Posterior vena cava (tissue), 2 donors: ENCODE data around the gene ZNRF3. TPM values are rescaled to one million over a fixed set of nuclear protein-coding genes. Genes with fewer than 3 reads are reported as not detected.
"Not testable (repeated sequence)": the region's sequence is repeated elsewhere in the genome, so short reads cannot be mapped to it uniquely, and the experiment has no call there.

ENCODE experiments used
- DNase-seq: peaks from one replicate; pipeline ENCODE4 v3.0.0-alpha.2; 2020; ENCODE audit warnings: low spot score
- intact Hi-C, 2 donors: fragments of 100-400 bp; cut with DNase I; formaldehyde crosslinking; loops; one replicate each; pipeline versions ENCODE4 v1.14.1 to v1.14.2; 2022 to 2023
- total RNA-seq, 2 donors: library from RNA; stranded (reverse); fragmentation: NEBNext Ultra II Directional; extraction: Animal tissue kit (Norgen Biotek cat#: 25700); gene quantifications; one replicate each; pipeline ENCODE4 v1.2.1, GENCODE V29; 2021
- donor health status: DM: yes; HTN: yes; CAD: no.
- donor health status: DM: yes; HTN: yes; CAD: no.

ZNRF3 gene
- total RNA-seq, 2 donors from 2014 or later, result 7.5 to 8.5 TPM

DNA sequence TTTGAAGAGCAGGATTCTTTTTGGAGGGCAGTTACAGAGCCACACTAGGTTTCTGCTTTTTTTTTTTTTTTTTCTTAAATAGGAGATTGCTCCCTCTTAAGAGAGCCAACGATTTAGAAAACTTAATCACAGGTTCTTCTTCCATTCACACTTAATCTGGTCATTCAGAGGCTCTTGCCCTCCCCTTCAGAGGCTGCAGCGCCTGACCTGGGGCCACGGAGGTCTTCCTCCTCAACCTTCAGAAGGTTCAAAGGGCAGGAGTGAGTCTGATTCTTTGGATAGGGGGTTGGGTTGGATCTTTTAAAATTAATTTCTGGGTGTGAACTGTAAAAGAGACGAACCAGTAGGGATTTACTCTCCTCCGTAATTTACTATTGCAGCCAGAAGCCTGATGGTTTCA, 57.1 kb downstream of the ZNRF3 start:
- no peak for DNase-seq
- intact Hi-C loops, result no loop called here

DNA sequence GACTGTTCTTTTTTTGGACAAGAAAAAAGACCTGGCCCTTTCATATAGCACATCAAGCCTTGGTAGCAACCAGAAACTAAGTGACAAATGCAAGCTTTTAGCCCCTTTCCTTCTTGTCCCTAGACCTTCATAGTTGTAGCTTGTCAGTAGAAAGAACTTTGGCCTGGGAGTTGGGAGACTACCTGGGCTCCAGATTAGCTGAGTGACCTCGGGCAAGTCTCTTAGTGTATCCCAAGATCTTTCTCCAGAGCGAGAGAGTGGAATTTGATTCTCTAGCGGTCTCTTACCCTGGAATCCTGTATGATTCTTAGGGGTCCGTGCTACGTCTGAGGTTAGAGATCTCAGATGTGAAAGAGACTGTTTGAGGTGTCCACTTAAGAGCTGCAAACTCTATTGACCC, 59.0 kb downstream of the ZNRF3 start:
- no peak for DNase-seq
- intact Hi-C loops, result no loop called here

DNA sequence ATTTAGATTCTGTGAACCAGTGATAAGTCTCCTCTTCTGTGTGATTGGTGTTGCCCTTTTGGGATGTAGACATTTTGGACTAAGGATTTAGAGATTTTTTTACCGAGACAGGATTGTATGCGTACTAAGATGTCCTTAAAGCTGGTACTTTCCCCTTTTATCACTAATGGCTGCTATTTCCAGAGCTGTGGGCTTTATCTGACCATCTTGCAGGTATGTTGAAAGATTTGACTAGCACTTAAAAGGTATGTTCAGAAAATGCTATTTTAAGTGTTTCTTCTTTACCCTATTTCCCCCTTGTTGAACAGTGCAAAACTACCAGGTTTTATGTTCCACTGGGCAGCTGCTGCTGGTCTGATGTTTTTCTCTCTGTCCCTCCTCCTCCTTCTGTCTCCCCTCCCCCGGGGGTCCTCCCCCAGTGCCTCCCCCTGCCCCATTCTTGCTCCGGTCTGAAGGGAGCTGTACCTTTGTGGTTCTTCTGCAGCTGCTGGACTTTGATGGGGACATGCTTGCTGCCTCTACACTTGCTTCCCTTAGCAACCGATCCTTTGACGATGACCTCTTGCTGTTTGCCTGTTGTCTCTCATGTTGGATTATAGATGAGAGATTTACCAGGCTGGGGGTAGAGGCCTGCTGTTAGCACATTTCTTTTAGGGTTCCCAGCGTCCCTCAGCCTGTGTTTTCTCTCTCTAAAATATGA, 59.6 kb downstream of the ZNRF3 start:
- intact Hi-C loops, result no loop called here
- no peak for DNase-seq

DNA sequence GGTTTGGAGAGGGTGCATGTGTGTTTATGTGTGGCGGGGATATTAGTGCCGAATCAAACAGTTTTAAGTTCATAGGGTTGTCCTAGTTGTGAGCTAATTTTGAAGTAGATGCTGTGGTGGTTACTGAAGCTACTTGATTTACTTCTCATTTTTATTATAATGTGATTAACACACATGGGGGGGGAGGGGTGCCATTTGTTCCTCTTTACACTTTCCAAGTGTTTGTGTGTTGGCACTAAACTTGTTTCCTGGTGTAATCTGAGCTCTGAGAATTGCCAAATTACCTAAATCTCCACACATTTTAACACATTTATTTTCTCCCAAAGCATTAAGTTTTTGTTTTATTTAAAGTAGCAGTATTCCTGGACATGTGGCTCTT, 60.1 kb downstream of the ZNRF3 start:
- DNase-seq, result no peak
- intact Hi-C loops, result no loop called here

DNA sequence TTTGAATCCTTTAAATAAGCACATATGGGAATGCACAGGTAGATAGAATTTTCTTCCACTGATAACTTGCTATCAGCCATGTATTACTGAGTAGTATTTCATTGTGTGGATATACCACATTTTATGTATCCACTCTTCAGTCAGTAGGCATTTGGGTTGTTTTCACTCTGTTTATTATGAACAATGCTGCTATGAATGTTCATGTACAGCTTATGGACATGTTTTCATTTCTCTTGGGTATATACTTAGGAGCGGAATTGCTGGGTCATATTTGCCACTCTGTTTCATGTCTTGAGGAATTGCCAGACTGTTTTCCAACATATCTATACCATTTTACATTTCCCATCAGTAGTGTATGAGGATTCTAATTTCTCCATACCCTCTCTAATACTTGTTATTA, 63.8 kb downstream of the ZNRF3 start:
- no peak for DNase-seq
- intact Hi-C loops, result no loop called here

GRCh38 chr22:28948424-28948823, 65.1 kb downstream of the ZNRF3 start:
- intact Hi-C loops, result no loop called here
- no peak for DNase-seq

- intact Hi-C loops, result not testable (repeated sequence)
These were observed 65.6 kb downstream of the ZNRF3 start for GRCh38 chr22:28948860-28949551.

DNA sequence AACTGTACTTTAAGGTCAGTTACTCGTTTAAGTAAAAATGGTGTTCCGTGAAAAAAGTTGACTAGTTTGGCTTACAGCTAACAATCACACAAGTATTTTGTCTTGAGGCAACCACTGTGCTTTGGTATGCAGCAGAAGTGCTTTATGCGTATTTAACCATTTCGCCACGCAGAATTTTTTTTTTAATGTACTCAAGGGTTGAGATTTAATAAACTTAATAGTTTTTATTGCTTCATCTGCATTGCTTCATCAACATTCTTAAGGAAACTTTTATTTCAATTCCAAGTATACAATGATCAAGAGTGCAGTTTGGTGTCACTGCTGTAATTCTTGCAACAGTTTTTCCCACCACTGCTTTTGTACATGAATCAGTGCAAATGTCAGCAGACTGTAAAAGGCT, 66.4 kb downstream of the ZNRF3 start:
- DNase-seq, result no peak
- intact Hi-C loops, result loop anchor here in 1 of 2 donors (10.0 kb wide), 1 partner anchor 65 kb away; the partner anchor contains the start of gene ZNRF3

More at GRCh38 chr22:28948860-28949551, 65.6 kb downstream of the ZNRF3 start:
- not testable (repeated sequence) for DNase-seq

DNA sequence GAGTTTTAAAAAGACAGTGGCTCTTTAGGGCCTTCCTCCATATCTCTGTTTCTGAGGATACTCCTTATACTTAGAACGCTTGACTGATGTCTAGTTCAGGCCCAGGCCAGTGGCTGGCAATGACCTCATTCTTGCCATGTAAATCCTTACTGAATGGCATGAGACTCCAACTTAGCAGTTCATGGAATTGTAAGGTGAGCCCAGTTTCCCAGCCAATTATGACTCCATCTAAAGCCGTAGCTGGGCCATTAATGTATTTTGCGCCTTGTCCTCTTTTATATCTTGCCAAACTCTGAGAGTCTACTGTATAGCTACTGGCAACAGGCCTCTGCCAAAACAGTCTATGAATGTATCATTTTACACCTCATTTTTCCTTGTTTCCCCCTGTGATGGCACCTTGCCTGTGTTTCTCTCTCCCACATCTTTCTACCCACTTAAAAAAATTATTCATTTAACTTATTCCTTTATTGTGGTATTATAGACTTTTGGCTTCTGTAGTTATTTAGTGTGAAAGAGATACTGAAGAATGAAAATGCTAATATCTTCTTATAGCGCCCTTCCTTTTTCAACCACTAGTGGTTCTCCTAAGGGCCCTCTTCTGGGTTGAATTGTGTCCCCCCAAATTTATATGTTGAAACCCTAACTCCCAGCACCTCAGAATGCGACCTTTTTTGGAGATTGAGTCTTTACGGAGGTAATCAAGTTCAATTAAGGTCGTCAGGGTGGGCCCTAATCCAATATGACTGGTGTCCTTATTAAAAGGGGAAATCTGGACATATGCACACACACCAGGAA, 67.4 kb downstream of the ZNRF3 start:
- intact Hi-C loops, result loop anchor here in 1 of 2 donors (10.0 kb wide), 1 partner anchor 66 kb away; the partner anchor contains the start of gene ZNRF3
- DNase-seq, result no peak

DNA sequence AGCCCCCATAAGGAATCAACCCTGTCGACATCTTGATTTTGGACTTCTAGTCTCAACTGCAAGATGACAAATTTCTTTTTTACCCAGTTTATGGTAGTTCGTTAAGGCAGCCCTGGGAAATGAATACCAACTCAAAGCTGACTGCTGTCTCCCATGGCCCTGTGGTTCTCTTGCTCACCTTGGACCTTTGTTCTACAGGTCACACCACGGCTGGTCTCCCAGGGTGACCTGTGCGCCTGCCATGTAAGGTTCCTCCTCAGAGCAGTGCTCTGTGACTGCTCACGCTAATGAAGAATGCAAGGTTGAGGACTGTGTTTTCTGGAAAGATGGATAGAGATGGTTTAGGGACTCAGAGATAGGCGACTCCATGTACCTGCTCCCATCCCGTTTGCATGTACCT, 68.2 kb downstream of the ZNRF3 start:
- no peak for DNase-seq
- intact Hi-C loops, result loop anchor here in 1 of 2 donors (10.0 kb wide), 1 partner anchor 67 kb away; the partner anchor contains the start of gene ZNRF3

- intact Hi-C loops, result loop anchor here in 1 of 2 donors (10.0 kb wide), 1 partner anchor 67 kb away; the partner anchor contains the start of gene ZNRF3
- DNase-seq, result no peak
These were observed 68.7 kb downstream of the ZNRF3 start for GRCh38 chr22:28951969-28952521.

DNA sequence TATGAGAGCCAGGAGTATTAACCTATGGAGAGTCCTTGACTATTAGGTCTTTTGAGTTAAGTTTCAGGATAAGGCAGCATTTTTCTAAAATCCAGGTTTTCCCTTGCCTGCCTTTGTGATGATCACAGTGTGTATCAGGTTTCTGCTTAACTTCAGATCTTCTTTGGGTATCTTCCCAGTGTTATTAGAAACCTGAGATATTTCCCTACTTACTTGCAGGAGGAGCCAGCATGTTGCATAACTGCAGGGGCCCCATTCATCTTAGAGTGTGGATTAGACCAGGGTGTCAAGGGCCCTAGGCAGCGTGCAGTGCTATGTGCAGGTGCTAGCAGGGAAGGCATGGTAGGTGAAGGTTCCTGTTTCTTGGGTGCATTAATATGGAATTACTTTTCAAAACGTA, 69.5 kb downstream of the ZNRF3 start:
- intact Hi-C loops, result loop anchor here in 1 of 2 donors (10.0 kb wide), 1 partner anchor 68 kb away; the partner anchor contains the start of gene ZNRF3
- DNase-seq, result no peak

- no peak for DNase-seq
- intact Hi-C loops, result loop anchor here in 1 of 2 donors (10.0 kb wide), 1 partner anchor 69 kb away; the partner anchor contains the start of gene ZNRF3
These were observed 70.0 kb downstream of the ZNRF3 start for GRCh38 chr22:28953403-28953802.

DNA sequence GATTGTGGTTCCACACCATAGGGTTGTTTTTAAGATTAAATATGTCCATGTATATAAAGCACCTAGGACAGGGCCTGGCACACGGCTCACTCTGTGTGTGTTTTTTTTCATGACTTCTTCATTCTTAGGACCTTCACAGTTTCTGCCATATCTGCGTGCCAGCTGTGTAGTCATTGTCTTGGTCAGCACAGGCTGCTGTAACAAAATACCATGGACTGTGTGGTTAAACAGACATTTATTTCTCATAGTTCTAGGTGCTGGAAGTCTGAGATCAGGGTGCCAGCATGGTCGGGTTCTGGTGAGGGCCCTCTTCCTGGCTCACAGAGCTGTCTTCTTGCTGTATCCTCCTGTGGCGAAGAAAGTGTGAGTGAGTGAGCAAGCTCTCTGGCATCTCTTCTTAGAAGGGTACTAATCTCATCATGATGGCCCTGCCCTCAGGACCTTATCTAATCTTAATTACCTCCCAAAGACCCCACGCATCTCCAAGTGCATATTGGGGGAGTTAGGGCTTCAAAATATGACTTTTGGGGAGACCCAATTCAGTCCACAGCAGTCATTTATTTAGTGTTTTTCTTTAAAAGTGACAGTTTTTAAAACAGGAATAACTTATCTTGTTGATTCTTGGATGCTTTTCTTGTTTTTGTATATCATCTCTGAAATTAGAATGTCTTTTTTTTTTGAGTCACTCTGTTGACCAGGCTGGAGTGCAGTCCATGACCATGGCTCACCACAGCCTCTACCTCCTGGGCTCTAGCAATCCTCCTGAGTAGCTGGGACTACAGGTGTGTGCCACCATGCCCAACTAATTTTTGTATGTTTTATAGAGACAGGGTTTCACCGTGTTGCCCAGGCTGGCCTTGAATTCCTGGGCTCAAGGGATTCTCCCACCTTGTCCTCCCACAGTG, 70.9 kb downstream of the ZNRF3 start:
- intact Hi-C loops, result loop anchor here in 1 of 2 donors (10.0 kb wide), 1 partner anchor 69 kb away; the partner anchor contains the start of gene ZNRF3
- DNase-seq, result no peak

DNA sequence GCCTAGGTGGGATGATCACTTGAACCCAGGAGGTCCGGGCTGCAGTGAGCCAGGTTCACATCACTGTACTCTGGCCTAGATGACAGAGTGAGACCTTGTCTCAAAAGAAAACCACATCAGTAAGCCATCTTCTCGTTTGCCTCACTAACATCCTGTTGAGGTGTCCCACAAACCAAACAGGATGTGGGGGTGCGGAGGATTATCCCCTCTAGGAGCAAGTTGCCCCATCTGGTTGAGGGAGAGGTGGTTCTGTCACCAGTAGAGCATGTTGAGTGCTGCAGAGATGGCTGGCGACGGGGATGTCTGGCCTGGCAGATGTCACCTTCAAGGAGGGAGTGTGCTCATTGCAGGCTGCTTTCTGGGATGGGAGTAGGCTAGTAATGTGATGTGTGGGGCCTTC, 72.4 kb downstream of the ZNRF3 start:
- intact Hi-C loops, result loop anchor here in 1 of 2 donors (10.0 kb wide), 1 partner anchor 71 kb away; the partner anchor contains the start of gene ZNRF3
- DNase-seq, result no peak

GRCh38 chr22:28956506-28956905, 73.1 kb downstream of the ZNRF3 start:
- DNase-seq, result no peak
- intact Hi-C loops, result loop anchor here in 1 of 2 donors (10.0 kb wide), 1 partner anchor 72 kb away; the partner anchor contains the start of gene ZNRF3

- no peak for DNase-seq
- intact Hi-C loops, result loop anchor here in 1 of 2 donors (10.0 kb wide), 1 partner anchor 74 kb away; the partner anchor contains the start of gene ZNRF3
These were observed 75.2 kb downstream of the ZNRF3 start for GRCh38 chr22:28958611-28959010.

DNA sequence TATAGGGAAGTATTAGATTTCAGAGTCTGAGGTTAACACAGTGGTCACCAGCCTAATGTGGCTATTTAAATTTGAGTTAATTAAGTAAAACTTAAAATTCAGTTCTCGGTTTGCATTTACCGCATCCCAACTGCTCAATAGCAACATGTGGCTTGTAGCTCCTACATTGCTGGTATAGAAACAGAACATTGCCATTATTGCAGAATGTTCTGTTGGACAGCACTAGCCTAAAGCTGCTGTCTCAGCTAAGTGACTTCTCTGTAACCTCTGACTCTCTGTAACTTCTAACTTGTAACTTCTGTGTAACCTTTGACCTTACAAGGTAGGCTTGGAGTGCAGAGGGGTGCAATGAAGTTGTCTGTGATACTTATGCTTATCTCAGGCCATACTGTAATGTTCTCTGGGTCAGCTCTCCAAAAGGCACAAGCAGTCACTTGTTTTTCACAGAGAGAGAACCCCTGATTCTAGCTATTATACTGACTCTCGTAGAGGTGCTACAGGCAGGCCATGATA, 78.7 kb downstream of the ZNRF3 start:
- intact Hi-C loops, result no loop called here
- no peak for DNase-seq
